OCI-LY7 (cell line): Measurements from ENCODE around the gene MAP3K8. TPM values are rescaled to one million over a fixed set of nuclear protein-coding genes. Genes with fewer than 3 reads are reported as not detected.

ENCODE experiments used
- BruUV-seq: library from RNA; stranded (reverse); fragments of 400-500 nt; replicated peaks from 2 replicates; lab custom pipeline; 2021; lab: Mats Ljungman, UMichigan
- CTCF ChIA-PET: fragments of 300-600 bp; sonication (Branson Sonifier 250); formaldehyde crosslinking; loops from one replicate; lab custom pipeline; 2022; ENCODE audit warnings: antibody characterized with exemption; ENCODE audit not compliant: unreplicated experiment; lab: Charles Lee
- POLR2A ChIA-PET: fragments of 300-600 bp; sonication (Branson Sonifier 250); formaldehyde crosslinking; loops from one replicate; lab custom pipeline; 2022; ENCODE audit warnings: antibody characterized with exemption; lab: Charles Lee
- DNase-seq: peaks from one replicate; pipeline ENCODE4 v3.0.0-alpha.2; 2015; ENCODE audit warnings: low spot score
- H2AFZ ChIP-seq: fragments of 200-600 bp; sonication (generic), shearing (Covaris generic); 2 replicates; pipeline ENCODE4 v1.6.1; 2014; ENCODE audit warnings: mild to moderate bottlenecking, antibody characterized with exemption, low read length, moderate library complexity
- H3K27ac ChIP-seq: fragments of 200-600 bp; sonication (generic); 2 replicates; pipeline ENCODE4 v1.5.1; 2014; ENCODE audit warnings: mixed run types, low read depth, mild to moderate bottlenecking, moderate library complexity, low read length, inconsistent platforms; ENCODE audit not compliant: poor library complexity, severe bottlenecking
- H3K36me3 ChIP-seq: fragments of 200-600 bp; sonication (generic); 2 replicates; pipeline ENCODE4 v1.6.1; 2014; ENCODE audit warnings: mild to moderate bottlenecking, antibody characterized with exemption, low read length, moderate library complexity, mixed read lengths; ENCODE audit not compliant: insufficient read depth
- H3K4me1 ChIP-seq: fragments of 200-600 bp; sonication (generic); 2 replicates; pipeline ENCODE4 v1.5.1; 2014; ENCODE audit warnings: mild to moderate bottlenecking, low read length; ENCODE audit not compliant: insufficient read depth, poor library complexity, severe bottlenecking
- H3K4me2 ChIP-seq: fragments of 200-600 bp; sonication (generic); 2 replicates; pipeline ENCODE4 v1.6.1; 2014; ENCODE audit warnings: mild to moderate bottlenecking, low read length
- H3K4me3 ChIP-seq: fragments of 200-600 bp; sonication (generic); 2 replicates; pipeline ENCODE4 v1.5.1; 2014; ENCODE audit warnings: mild to moderate bottlenecking, low read depth, low read length; ENCODE audit not compliant: poor library complexity, severe bottlenecking
- H3K79me2 ChIP-seq: fragments of 200-600 bp; sonication (generic); 2 replicates; pipeline ENCODE4 v1.6.1; 2016; ENCODE audit warnings: low read depth, mild to moderate bottlenecking, low read length, moderate library complexity, mixed read lengths; ENCODE audit not compliant: insufficient read depth
- H3K9me2 ChIP-seq: fragments of 200-600 bp; sonication (generic); 2 replicates; pipeline ENCODE4 v1.6.1; 2016; ENCODE audit warnings: mild to moderate bottlenecking, low read length, mixed read lengths; ENCODE audit not compliant: insufficient read depth
- H3K9me3 ChIP-seq: fragments of 200-600 bp; sonication (generic); 2 replicates; pipeline ENCODE4 v1.6.1; 2014; ENCODE audit warnings: mild to moderate bottlenecking, mixed run types, low read length, mixed read lengths
- H4K20me1 ChIP-seq: fragments of 200-600 bp; sonication (generic); 2 replicates; pipeline ENCODE4 v1.6.1; 2014; ENCODE audit warnings: mild to moderate bottlenecking, antibody characterized with exemption, low read length, moderate library complexity, mixed read lengths; ENCODE audit not compliant: insufficient read depth
- CTCF ChIP-seq: fragments of 200-600 bp; sonication (generic); conservative IDR thresholded peaks from 2 replicates; pipeline ENCODE4 v1.5.1; 2014; ENCODE audit warnings: mild to moderate bottlenecking, antibody characterized with exemption, low read length, moderate library complexity, mixed read lengths
- EZH2phosphoT487 ChIP-seq: fragments of 200-600 bp; sonication (generic); IDR thresholded peaks from 2 replicates; pipeline ENCODE4 v1.6.1; 2018; ENCODE audit warnings: low read depth, borderline replicate concordance, mild to moderate bottlenecking, mixed run types, antibody characterized with exemption, low read length, moderate library complexity, mixed read lengths
- intact Hi-C: fragments of 100-400 bp; cut with micrococcal nuclease; formaldehyde crosslinking; loops from one replicate; pipeline ENCODE4 v1.10.0; 2022; ENCODE audit not compliant: unreplicated experiment
- total RNA-seq, 2 experiments: library from RNA; depleted of rRNA in 1 of 2; stranded (reverse); fragments of >200 nt in 1 of 2; shearing (Covaris generic) in 1 of 2; gene quantifications; 2 replicates each; pipeline ENCODE4 v1.2.3, GENCODE V29; 2014 to 2022

MAP3K8 gene
- total RNA-seq, 2 experiments from 2014 or later, result 10.8 to 21.9 TPM

DNA sequence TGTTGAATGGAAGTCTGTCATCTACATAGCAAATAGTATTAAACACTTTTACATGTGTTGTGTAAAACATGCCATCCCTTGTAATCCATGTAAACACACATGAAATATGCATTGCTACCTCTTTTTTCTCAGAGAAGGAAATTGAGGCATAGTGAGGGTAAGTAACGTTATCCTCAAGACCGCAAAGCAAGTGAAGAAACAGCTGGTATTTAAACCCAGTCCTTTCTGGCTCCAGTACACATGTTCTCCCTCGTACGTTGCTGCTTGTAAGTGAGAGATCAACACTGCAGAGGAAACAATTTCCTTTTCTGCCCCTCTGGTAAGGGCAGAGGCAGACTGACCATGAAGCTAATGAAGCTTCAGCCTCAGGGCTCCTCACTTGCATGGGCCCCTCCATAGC lies 28.5 kb downstream of the MAP3K8 start:
- Histone ChIP-seq H3K9me3 (no peaks in the 10 kb centered on the region), H4K20me1 (no peaks in the 10 kb centered on the region), H3K4me1 (peaks cover 2% of the 10 kb centered on the region), H3K36me3 (peaks cover 38% of the 10 kb centered on the region), H3K9me2 (no peaks in the 10 kb centered on the region), H3K79me2 (no peaks in the 10 kb centered on the region), H3K4me2 (no peak overlapping the region), H3K27ac (no peak overlapping the region), H2AFZ (no peak overlapping the region), H3K4me3 (no peak overlapping the region)
- CTCF ChIA-PET, result no interaction called here
- intact Hi-C loops, result no loop called here
- TF ChIP-seq EZH2phosphoT487 (no peak), CTCF (no peak)
- POLR2A ChIA-PET, result interaction anchor here (1.1 kb wide), 1 partner anchor 35 kb away, joined by 4 read pairs; no protein-coding TSS in a partner anchor
- no peak for DNase-seq
- no TSS peak for BruUV-seq

DNA sequence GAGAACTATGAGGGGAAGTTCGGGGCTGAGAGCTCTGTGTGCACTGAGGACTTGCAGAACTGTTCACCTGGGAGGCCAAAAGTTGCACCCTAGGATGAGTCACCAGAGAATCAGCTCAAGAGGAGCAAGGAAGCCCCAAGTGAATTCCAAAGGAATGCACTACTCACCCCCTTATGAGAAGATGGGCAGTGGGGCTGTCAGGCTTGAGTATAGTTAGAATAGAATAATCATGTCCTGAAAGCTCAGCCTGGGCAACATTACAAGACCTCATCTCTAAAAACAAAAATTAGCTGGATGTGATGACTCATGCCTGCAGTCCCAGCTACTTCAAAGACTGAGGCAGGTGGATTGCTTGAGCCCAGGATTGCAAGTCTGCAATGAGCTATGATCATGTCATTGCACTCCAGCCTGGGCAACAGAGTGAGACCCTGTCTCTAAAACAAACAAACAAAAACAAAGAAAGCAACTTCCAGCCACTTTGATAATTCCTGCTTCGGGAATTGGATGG lies 30.0 kb downstream of the MAP3K8 start:
- no peaks in the 10 kb centered on the region for H4K20me1 ChIP-seq
- peaks cover 26% of the 10 kb centered on the region for H3K36me3 ChIP-seq
- H3K79me2 ChIP-seq, result no peaks in the 10 kb centered on the region
- no peak overlapping the region for H3K27ac ChIP-seq
- CTCF ChIA-PET, result no interaction called here
- no TSS peak for BruUV-seq
- H3K4me1 ChIP-seq, result peaks cover 12% of the 10 kb centered on the region
- H3K9me2 ChIP-seq, result no peaks in the 10 kb centered on the region
- TF ChIP-seq CTCF (no peak), EZH2phosphoT487 (no peak)
- no peak for DNase-seq
- H3K4me2 ChIP-seq, result no peak overlapping the region
- H3K4me3 ChIP-seq, result no peak overlapping the region
- no peaks in the 10 kb centered on the region for H3K9me3 ChIP-seq
- H2AFZ ChIP-seq, result no peak overlapping the region
- intact Hi-C loops, result no loop called here
- POLR2A ChIA-PET, result interaction anchor here (0.6 to 1.6 kb wide), 3 partner anchors 25 to 1808 kb away, joined by 3 to 4 read pairs (median 4); no protein-coding TSS in a partner anchor

DNA sequence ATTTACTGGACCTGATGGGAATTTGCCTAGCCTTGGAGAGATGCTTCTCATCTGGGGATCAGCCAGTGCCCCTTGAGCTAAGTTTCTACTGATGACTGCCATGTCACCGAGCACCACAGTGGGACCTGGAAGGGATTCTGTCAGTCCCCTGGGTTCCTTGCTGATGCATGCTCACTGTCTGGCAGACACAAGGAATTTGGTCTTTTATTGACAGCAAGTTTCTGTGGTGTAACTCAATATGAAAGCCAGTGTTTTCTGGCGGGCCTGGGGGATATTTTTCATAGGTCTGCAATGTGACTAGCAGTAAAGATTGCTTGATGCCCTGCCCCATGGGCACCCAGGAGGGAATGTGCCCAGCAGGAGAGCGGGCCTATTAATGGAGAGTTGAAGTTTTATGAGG lies 30.7 kb downstream of the MAP3K8 start:
- intact Hi-C loops, result no loop called here
- Histone ChIP-seq H3K4me2 (no peak overlapping the region), H3K36me3 (peaks cover 20% of the 10 kb centered on the region), H3K4me1 (peaks cover 12% of the 10 kb centered on the region), H4K20me1 (no peaks in the 10 kb centered on the region), H3K79me2 (no peaks in the 10 kb centered on the region), H3K27ac (no peak overlapping the region), H3K4me3 (no peak overlapping the region), H2AFZ (no peak overlapping the region), H3K9me2 (no peaks in the 10 kb centered on the region), H3K9me3 (no peaks in the 10 kb centered on the region)
- ChIA-PET CTCF (no interaction called here), POLR2A (interaction anchor here (1.6 kb wide), 1 partner anchor 24 kb away, joined by 3 read pairs; no protein-coding TSS in a partner anchor)
- no TSS peak for BruUV-seq
- TF ChIP-seq EZH2phosphoT487 (no peak), CTCF (no peak)
- DNase-seq, result no peak
